HG03135 (cell line): ENCODE data around the gene GSC.

Experiments used
- ATAC-seq: cut with Tn5 transposase; IDR thresholded peaks from one replicate; pipeline ENCODE4 v1.9.1; 2021; ENCODE audit warnings: mild to moderate bottlenecking, moderate library complexity; ENCODE audit not compliant: unreplicated experiment

GSC gene

DNA sequence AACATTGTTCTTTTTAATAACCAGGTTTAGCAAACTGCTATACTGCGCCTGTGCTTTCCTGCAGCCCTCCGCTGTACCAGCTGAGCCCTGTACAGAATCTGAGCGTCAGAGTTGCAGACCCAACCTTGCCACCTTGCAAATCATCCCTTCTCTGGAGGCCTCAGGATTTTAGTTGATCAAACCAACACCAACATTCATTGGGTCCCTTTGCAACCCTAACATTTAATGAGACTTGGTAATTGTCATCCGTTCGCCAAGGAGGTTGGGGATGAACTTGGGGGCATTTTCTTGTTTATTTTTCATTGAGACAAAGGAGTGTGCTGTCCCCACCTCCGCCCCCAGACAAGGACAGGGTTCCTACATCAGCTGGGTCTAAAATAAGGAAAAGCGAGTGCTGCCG, 2.6 kb upstream of the GSC start:
- ATAC-seq, result no peak

DNA sequence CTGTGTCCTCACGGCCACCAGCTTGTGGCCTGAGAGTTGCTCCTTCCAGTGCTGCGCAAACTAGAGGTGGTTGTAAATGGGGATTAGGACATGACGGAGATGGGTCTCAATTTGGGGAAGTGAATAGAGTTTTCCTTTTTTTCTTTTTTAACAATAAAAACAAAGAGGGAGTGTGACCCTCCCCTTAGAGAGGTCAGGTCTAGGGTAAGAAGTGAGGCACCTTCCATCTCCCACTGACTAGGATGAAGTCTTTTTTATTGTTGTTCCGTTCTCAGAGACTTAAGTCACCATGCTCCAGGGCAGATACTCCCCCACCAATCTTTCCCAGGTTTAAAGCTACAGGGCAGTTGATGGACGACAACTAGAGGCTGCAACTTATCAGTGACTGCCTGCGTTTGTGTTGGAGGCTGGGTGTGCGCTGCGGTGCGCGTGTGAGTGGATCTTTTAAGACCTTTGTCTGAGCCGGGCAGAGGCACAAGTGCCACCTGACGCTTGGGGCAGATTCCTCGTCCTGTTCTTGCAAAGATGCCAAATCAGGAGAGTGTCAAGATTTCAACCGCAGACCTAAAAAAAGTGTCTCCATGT, 2.1 kb upstream of the GSC start:
- ATAC-seq, result no peak

- ATAC-seq, result no peak
Observed at GRCh38 chr14:94771158-94771905, 1.4 kb upstream of the GSC start.

DNA sequence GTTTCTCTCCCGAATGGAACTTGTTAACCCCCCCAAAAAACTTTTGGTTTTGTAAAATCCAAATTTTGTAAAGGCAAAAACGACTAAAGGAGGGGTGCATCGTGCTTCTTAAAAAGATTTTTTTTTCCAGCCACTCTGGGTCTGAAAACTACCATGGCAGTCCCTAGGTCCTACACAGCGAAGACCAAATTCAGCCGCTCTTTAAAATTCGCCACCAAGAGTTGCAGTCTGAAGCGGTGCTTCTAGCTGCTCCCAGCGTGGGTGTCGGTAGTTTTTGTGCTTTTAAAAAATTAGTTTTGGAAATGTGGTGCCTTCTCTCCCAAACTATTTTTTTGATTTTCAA, 873 bp upstream of the GSC start:
- no peak for ATAC-seq

DNA sequence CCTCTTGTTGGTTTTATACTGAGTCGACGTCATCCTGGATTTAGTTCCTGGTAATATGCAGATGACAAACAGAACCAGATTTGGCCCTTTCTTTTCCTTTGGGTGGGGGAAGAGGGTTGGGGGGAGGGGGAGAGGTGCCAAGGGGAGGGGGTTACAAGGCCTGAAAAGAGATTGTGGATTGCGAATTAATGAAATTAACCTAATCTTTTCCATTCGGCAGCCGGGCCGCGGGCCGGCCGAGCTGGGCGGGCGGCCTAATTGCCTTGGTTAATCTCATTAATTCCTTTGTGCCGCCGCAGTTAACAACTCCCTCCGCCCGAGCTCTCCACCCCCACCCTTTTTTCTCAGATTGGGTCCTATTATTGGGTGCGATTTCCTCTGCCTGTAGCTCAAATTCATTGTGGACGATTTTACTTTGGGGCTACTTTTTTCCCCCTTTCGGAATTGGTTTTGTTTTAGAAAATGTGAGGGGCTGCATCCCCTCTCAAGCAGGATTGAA, 387 bp upstream of the GSC start:
- no peak for ATAC-seq

- no peak for ATAC-seq
Observed at GRCh38 chr14:94768521-94769390, 1.2 kb downstream of the GSC start.

DNA sequence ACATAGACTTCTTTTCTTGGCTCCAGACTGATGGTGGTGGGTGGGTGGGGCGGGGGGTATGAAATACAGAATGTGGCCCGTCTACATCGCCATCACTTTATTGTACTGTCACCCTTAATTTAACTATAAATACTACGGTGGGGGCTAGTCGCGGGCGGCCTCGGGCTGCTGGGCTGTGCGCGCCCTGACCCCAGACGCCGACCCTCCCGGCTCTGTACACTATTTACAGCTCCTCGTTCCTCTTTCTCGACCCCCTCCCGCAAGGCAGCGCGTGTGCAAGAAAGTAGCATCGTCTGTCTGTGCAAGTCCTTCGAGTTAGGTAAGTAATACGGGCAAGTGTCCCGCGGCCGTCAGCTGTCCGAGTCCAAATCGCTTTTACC, 1.8 kb downstream of the GSC start:
- ATAC-seq, result no peak

DNA sequence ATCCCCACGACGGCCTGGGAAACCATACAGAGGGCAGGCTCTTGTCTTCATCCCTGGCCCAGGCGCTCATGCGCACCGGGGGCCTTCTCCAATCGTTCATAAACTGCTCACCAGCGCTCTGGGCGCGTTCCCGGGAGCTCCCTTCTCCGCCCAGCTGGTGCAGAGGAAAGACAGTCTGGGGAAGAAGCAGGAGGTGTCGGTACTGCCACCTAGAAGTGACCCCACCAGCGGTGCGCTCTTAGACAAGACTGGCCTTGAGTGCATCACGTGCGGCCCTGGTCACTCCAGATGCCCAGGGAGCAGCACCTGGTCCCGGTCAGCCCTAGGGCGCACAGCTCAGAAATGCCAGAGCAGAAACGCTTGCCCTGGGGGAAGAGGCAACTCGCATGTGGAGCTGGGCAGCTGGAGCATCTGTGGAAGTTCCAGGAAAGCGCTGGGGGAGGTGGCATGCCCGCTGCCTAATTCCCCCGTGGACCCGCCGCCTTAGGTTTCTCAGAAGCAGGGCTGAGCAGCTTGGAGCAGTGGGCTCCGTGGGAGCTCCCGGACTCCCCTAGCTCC, 2.5 kb downstream of the GSC start:
- no peak for ATAC-seq

- no peak for ATAC-seq
Observed at GRCh38 chr14:94764573-94764972, 5.3 kb downstream of the GSC start.

- no peak for ATAC-seq
Observed at GRCh38 chr14:94762431-94762830, 7.5 kb downstream of the GSC start.

DNA sequence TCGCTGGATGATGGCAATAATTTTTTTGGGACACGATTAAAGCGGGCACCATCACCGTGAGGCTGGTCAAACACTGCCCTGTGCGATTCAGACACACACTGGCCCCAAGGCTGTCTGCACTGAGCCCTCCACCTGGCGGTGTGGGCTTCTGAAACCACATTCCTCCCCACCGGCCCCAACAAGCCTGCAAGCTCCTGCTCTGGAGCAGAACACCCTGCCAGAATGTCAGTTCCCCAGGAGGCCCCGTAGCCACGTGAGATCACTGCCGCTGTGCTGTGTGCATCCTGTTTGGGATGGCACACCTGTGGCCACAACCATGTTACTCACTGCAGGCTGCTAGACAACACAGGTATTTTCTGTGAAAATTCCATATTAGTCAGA, 7.9 kb downstream of the GSC start:
- ATAC-seq, result no peak

- ATAC-seq, result no peak
Observed at GRCh38 chr14:94761348-94761996, 8.4 kb downstream of the GSC start.

- ATAC-seq, result no peak
Observed at GRCh38 chr14:94756310-94756882, 13.5 kb downstream of the GSC start.

GRCh38 chr14:94754391-94754942, 15.4 kb downstream of the GSC start:
- no peak for ATAC-seq

DNA sequence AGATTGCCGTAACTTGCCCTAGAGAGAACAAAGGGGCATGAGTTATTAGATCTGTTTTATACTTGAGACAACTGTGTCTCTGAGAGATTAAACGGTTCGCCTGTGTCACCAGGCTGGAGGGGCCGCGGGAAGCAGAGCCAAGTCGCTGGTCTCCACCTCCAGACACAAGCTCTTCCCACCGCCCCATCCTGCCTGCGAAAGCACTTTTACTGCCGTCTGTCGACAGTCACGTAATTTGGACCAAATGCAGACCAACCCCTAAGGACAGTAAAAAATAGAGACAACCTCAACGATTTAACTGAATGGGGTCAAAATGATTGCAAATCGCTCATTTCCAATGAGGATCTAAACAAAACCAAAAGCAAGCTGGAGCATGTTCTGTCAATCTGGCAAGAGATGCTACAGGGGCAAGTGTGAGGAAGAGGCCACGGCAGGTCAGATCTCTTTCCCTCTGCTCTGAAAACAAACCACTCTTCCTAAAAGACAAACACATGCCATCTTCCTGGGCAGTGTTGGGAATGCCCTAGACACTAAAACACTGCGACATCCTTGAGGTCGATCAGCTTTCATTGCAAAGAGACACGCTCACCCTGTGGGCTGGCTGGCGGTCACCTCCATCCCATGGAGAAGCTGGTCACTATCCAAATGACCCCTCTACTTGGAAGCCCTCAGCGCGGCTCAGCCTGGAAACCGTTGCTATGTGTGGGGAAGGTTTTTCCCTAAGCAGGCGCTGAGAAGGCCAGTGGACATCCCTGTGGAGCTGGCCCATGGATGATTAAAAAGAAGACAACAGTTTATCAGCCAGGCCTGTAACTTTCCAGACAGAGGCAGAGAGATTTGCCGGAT, 17.1 kb downstream of the GSC start:
- no peak for ATAC-seq

DNA sequence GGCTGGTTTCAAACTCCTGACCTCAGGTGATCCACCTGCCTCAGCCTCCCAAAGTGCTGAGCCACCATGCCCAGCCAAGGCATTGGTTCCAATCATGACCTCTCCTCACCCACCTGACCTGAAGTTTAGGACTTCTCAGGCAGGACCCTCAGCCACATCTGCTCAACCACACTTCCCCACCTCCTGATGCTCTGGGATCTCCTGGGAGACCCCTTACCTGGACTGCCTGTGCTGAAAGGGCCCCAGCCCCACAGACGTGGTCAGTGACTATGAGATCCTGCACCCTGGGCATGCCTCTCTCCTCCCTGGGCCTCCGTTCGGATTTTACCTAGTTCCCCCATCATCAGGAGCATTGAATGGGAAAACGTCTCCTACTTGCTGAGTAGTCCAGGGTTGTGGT, 18.0 kb downstream of the GSC start:
- ATAC-seq, result no peak

DNA sequence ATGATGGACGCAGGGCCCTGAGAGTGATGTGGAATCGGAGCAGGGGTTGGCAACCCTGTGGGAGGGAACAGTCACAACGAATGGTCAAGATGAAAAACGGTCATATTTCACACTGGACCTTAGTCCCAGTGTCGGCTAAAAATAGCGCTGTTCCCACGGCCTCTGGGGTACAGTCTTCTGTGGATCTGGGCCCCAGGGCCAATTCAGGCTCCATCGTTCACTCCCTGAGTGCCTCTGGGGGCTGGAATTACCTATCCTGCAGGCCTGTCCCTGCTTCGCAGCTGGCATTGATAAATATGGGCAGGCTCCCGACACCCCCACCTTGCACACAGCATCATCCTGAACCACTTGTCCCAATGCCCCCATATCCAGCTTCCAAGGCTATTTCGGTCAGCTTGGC, 18.6 kb downstream of the GSC start:
- ATAC-seq, result no peak

GRCh38 chr14:94750371-94750770, 19.5 kb downstream of the GSC start:
- no peak for ATAC-seq

- ATAC-seq, result no peak
Observed at GRCh38 chr14:94748667-94749347, 21.1 kb downstream of the GSC start.
